ENCODE results near the gene ZDHHC18. TPM values are rescaled to one million over a fixed set of nuclear protein-coding genes. Genes with fewer than 3 reads are reported as not detected.
A peak's percentile ranks its signal among the peaks of the same experiment; 100 is the strongest.
"Not testable (repeated sequence)": the region's sequence is repeated elsewhere in the genome, so short reads cannot be mapped to it uniquely, and the experiment has no call there.

Gene ZDHHC18
- total RNA-seq, 1 donor from 2014 or later, result 30.3 TPM

DNA sequence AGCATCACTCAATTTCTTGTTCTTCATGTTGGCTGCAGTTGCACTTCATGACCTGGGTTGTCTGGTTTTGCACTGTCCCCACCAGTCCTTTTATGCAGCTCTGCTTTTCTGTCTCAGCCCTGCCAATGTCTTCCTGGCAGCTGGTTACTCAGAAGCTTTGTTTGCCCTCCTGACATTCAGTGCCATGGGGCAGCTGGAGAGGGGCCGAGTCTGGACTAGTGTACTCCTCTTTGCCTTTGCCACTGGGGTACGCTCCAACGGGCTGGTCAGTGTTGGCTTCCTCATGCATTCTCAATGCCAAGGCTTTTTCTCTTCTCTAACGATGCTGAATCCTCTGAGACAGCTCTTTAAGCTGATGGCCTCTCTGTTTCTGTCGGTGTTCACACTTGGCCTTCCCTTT is 32.1 kb upstream of the ZDHHC18 start:
- ChIA-PET POLR2A (no interaction called here), CTCF (interaction anchor here (0.8 to 1.4 kb wide), 3 partner anchors 16 to 192 kb away, joined by 3 to 4 read pairs (median 3); no protein-coding TSS in a partner anchor)
- Mint-ChIP-seq H3K27ac (no peak overlapping the region), H3K27me3 (no peaks in the 10 kb centered on the region), H3K36me3 (ENCODE audit: low read depth) (peaks cover 65% of the 10 kb centered on the region), H3K9me3 (no peaks in the 10 kb centered on the region), H3K4me1 (peaks cover 5% of the 10 kb centered on the region), H3K4me3 (no peak overlapping the region)
- ATAC-seq (ENCODE audit: low read depth) (no peak), DNase-seq (no peak)
- intact Hi-C loops (cut with micrococcal nuclease), result no loop called here
- TF ChIP-seq CTCF (IDR thresholded peaks at IDR 0.05), result no peak

- CTCF ChIA-PET, result interaction anchor here (0.6 to 1.2 kb wide), 4 partner anchors 9 to 195 kb away, joined by 3 to 5 read pairs (median 3); no protein-coding TSS in a partner anchor
- ATAC-seq (ENCODE audit: low read depth), result no peak
Measured at GRCh38 chr1:26797627-26798026, 28.9 kb upstream of the ZDHHC18 start.

GRCh38 chr1:26799479-26800142 is 26.9 kb upstream of the ZDHHC18 start:
- DNase-seq, result no peak
- Mint-ChIP-seq H3K27ac (peak overlapping the region; percentile 50), H3K4me3 (no peak overlapping the region), H3K36me3 (ENCODE audit: low read depth) (peaks cover 36% of the 10 kb centered on the region), H3K4me1 (peaks cover 8% of the 10 kb centered on the region), H3K9me3 (no peaks in the 10 kb centered on the region), H3K27me3 (no peaks in the 10 kb centered on the region)
- CTCF ChIA-PET, result interaction anchor here (1.2 to 2.0 kb wide), 3 partner anchors 9 to 11 kb away, joined by 3 to 9 read pairs (median 6); no protein-coding TSS in a partner anchor
- intact Hi-C loops (cut with micrococcal nuclease), result no loop called here
- POLR2A ChIA-PET, result interaction anchor here (0.5 to 0.8 kb wide), 3 partner anchors 11 to 292 kb away, joined by 3 to 4 read pairs (median 3); partner anchors contain the start of gene PIGV
- TF ChIP-seq CTCF (IDR thresholded peaks at IDR 0.05), result no peak
- no peak for ATAC-seq (ENCODE audit: low read depth)

More at GRCh38 chr1:26797627-26798026, 28.9 kb upstream of the ZDHHC18 start:
- intact Hi-C loops (cut with micrococcal nuclease), result no loop called here
- no peak for TF ChIP-seq CTCF (IDR thresholded peaks at IDR 0.05)
- H3K9me3 Mint-ChIP-seq, result no peaks in the 10 kb centered on the region
- H3K27me3 Mint-ChIP-seq, result no peaks in the 10 kb centered on the region
- no peak overlapping the region for H3K4me3 Mint-ChIP-seq
- peaks cover 54% of the 10 kb centered on the region for H3K36me3 Mint-ChIP-seq (ENCODE audit: low read depth)
- POLR2A ChIA-PET, result interaction anchor here (0.6 kb wide), 1 partner anchor 179 kb away, joined by 5 read pairs; no protein-coding TSS in a partner anchor
- no peak overlapping the region for H3K27ac Mint-ChIP-seq
- DNase-seq, result no peak
- peaks cover 8% of the 10 kb centered on the region for H3K4me1 Mint-ChIP-seq

DNA sequence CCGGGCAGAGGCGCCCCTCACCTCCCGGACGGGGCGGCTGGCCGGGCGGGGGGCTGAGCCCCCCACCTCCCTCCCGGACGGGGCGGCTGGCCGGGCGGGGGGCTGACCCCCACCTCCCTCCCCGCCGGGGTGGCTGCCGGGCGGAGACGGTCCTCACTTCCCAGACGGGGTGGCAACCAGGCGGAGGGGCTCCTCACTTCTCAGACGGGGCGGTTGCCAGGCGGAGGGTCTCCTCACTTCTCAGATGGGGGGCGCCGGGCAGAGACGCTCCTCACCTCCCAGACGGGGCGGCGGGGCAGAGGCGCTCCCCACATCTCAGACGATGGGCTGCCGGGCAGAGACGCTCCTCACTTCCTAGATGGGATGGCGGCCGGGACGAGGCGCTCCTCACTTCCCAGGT is 22.6 kb upstream of the ZDHHC18 start:
- CTCF ChIA-PET, H3K4me1 Mint-ChIP-seq, H3K4me3 Mint-ChIP-seq: not testable (repeated sequence)

DNA sequence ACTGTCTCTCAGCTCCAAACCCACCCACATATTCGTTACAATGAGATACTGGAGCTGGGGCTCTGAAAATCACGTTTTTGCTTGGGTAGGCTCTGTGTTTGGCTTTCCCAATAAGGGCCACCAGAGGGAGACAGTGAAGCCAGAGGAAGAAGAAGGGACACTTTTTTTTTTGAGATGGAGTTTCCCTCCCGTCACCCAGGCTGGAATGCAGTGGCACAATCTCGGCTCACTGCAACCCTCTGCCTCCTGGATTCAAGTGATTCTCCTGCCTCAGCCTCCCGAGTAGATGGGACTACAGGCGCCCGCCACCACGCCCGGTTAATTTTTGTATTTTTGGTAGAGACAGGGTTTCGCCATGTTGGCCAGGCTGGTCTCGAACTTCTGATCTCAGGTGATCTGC is 16.4 kb upstream of the ZDHHC18 start:
- peak; percentile 95 for ATAC-seq (ENCODE audit: low read depth)
- H3K4me3 Mint-ChIP-seq; H3K27me3 Mint-ChIP-seq; H3K27ac Mint-ChIP-seq; H3K9me3 Mint-ChIP-seq; H3K4me1 Mint-ChIP-seq; H3K36me3 Mint-ChIP-seq (ENCODE audit: low read depth); DNase-seq: not testable (repeated sequence)
- ChIA-PET POLR2A (interaction anchor here (0.5 to 1.7 kb wide), 12 partner anchors 9 to 1743 kb away, joined by 3 to 11 read pairs (median 4); partner anchors contain the start of gene GPN2), CTCF (interaction anchor here (0.7 to 5.1 kb wide), 23 partner anchors 9 to 208 kb away, joined by 3 to 48 read pairs (median 5); partner anchors contain the start of gene ZDHHC18)
- intact Hi-C loops (cut with micrococcal nuclease), result loop anchor here (1.0 kb wide), 2 partner anchors 23 to 68 kb away; no protein-coding TSS in a partner anchor

More for the DNA sequence above, 22.6 kb upstream of the ZDHHC18 start:
- H3K27ac Mint-ChIP-seq; ATAC-seq (ENCODE audit: low read depth); intact Hi-C loops (cut with micrococcal nuclease); H3K9me3 Mint-ChIP-seq; H3K27me3 Mint-ChIP-seq; POLR2A ChIA-PET; DNase-seq: not testable (repeated sequence)
- peaks cover 11% of the 10 kb centered on the region for H3K36me3 Mint-ChIP-seq (ENCODE audit: low read depth)

GRCh38 chr1:26811057-26811456 is 15.4 kb upstream of the ZDHHC18 start:
- intact Hi-C loops (cut with micrococcal nuclease), result no loop called here
- ChIA-PET CTCF (interaction anchor here (0.7 to 5.1 kb wide), 11 partner anchors 10 to 111 kb away, joined by 3 to 48 read pairs (median 5); no protein-coding TSS in a partner anchor), POLR2A (interaction anchor here (0.6 to 1.7 kb wide), 7 partner anchors 10 to 54 kb away, joined by 3 to 11 read pairs (median 3); no protein-coding TSS in a partner anchor)
- Mint-ChIP-seq H3K36me3 (ENCODE audit: low read depth) (no peaks in the 10 kb centered on the region), H3K27me3 (peaks cover 1% of the 10 kb centered on the region), H3K27ac (no peak overlapping the region), H3K4me3 (no peak overlapping the region), H3K9me3 (no peaks in the 10 kb centered on the region), H3K4me1 (peaks cover 4% of the 10 kb centered on the region)
- DNase-seq (no peak), ATAC-seq (ENCODE audit: low read depth) (no peak)
- no peak for TF ChIP-seq CTCF (IDR thresholded peaks at IDR 0.05)
